HCT116 (cell line): ENCODE data around the gene WDR45B. TPM values are rescaled to one million over a fixed set of nuclear protein-coding genes. Genes with fewer than 3 reads are reported as not detected.

ENCODE experiments used
- ATAC-seq: fragments of 200-7000 bp; cut with Tn5 transposase; 2 replicates; pipeline ENCODE4 v1.9.1; 2020; ENCODE audit warnings: mild to moderate bottlenecking, moderate library complexity
- BruUV-seq: library from RNA; stranded (reverse); fragments of 400-500 nt; replicated peaks from 2 replicates; lab custom pipeline; 2021; lab: Mats Ljungman, UMichigan
- CTCF ChIA-PET: fragments of 300-600 bp; sonication (Branson Sonifier 250); formaldehyde crosslinking; loops from one replicate; lab custom pipeline; 2021; ENCODE audit warnings: antibody characterized with exemption; lab: Charles Lee
- POLR2A ChIA-PET: fragments of 300-600, 350-600 bp; sonication (Branson Sonifier 250); formaldehyde crosslinking; loops from one replicate; lab custom pipeline; 2021; ENCODE audit warnings: antibody characterized with exemption; lab: Charles Lee
- RAD21 ChIA-PET, 2 experiments: fragments of 300-600 bp; sonication (Branson Sonifier 250); formaldehyde crosslinking; loops; one replicate each; lab custom pipeline; 2023; ENCODE audit warnings: low total read pairs in 2 of 2; ENCODE audit not compliant: uncharacterized antibody in 2 of 2, unreplicated experiment in 2 of 2, low non-redundant PET in 1 of 2; lab: Charles Lee
- DNase-seq: peaks from one replicate; pipeline ENCODE4 v3.0.0-alpha.2; 2010; ENCODE audit warnings: low read depth, low spot score
- H2AFZ ChIP-seq: fragments of 200-600 bp; shearing (Covaris generic), sonication (generic); 2 replicates; pipeline ENCODE4 v1.6.1; 2017; ENCODE audit warnings: low read depth, mixed run types, mixed read lengths, antibody characterized with exemption, low read length; ENCODE audit not compliant: poor library complexity, severe bottlenecking
- H3K27ac ChIP-seq: 2 replicates; pipeline ENCODE4 v1.5.1; 2012; ENCODE audit warnings: low read depth, low read length
- H3K27me3 ChIP-seq: fragments of 200-600 bp; sonication (generic); 2 replicates; pipeline ENCODE4 v1.6.1; 2016; ENCODE audit warnings: mixed run types, low read length, mixed read lengths; ENCODE audit not compliant: insufficient read depth
- H3K36me3 ChIP-seq, 2 experiments: fragments of 200-500 bp in 1 of 2; fragments of 200-600 bp in 1 of 2; sonication (Bioruptor generic) in 1 of 2; sonication (generic) in 1 of 2; 2 replicates each; pipeline versions ENCODE4 v1.5.1 to v1.6.1; 2014 to 2016; ENCODE audit warnings: low read length in 2 of 2, inconsistent platforms in 1 of 2, mixed read lengths in 1 of 2, mixed run types in 1 of 2; ENCODE audit not compliant: insufficient read depth in 2 of 2, control insufficient read depth in 1 of 2
- H3K4me1 ChIP-seq, 2 experiments: fragments of 200-600 bp in 1 of 2; sonication (generic) in 1 of 2; 2 replicates each; pipeline versions ENCODE4 v1.5.1 to v1.6.1; 2012 to 2017; ENCODE audit warnings: low read length in 2 of 2, inconsistent platforms in 1 of 2, mild to moderate bottlenecking in 1 of 2, mixed read lengths in 1 of 2, mixed run types in 1 of 2, moderate library complexity in 1 of 2; ENCODE audit not compliant: insufficient read depth in 2 of 2, control insufficient read depth in 1 of 2
- H3K4me2 ChIP-seq: fragments of 200-600 bp; sonication (generic); 2 replicates; pipeline ENCODE4 v1.6.1; 2017; ENCODE audit warnings: mixed run types, low read length, mixed read lengths
- H3K4me3 ChIP-seq, 2 experiments: fragments of 200-600 bp in 1 of 2; sonication (generic) in 1 of 2; replicated peaks in 1 of 2; 2 replicates each; pipeline ENCODE4 v1.5.1; 2011 to 2016; ENCODE audit warnings: low read length in 2 of 2, control low read depth in 1 of 2, low read depth in 1 of 2, mild to moderate bottlenecking in 1 of 2, mixed read lengths in 1 of 2, mixed run types in 1 of 2
- H3K79me2 ChIP-seq: fragments of 200-600 bp; sonication (generic); 2 replicates; pipeline ENCODE4 v1.6.1; 2017; ENCODE audit warnings: mild to moderate bottlenecking, mixed run types, low read length, moderate library complexity, mixed read lengths; ENCODE audit not compliant: insufficient read depth
- H3K9ac ChIP-seq: fragments of 200-600 bp; sonication (generic); 2 replicates; pipeline ENCODE4 v1.6.1; 2016; ENCODE audit warnings: low read length, mixed read lengths
- H3K9me2 ChIP-seq: fragments of 200-600 bp; sonication (generic), shearing (Covaris generic); 2 replicates; pipeline ENCODE4 v1.6.1; 2017; ENCODE audit warnings: mixed run types, mild to moderate bottlenecking, moderate library complexity; ENCODE audit not compliant: insufficient read depth
- H3K9me3 ChIP-seq, 2 experiments: fragments of 200-500 bp in 1 of 2; fragments of 200-600 bp in 1 of 2; sonication (Bioruptor generic) in 1 of 2; sonication (generic) in 1 of 2; 2 replicates each; pipeline ENCODE4 v1.6.1; 2014 to 2017; ENCODE audit warnings: low read length in 2 of 2, mixed read lengths in 2 of 2, inconsistent platforms in 1 of 2, low read depth in 1 of 2, mild to moderate bottlenecking in 1 of 2, mixed run types in 1 of 2, moderate library complexity in 1 of 2; ENCODE audit not compliant: control insufficient read depth in 1 of 2, insufficient read depth in 1 of 2
- H4K20me1 ChIP-seq: fragments of 200-600 bp; sonication (generic), shearing (Covaris generic); 2 replicates; pipeline ENCODE4 v1.6.1; 2017; ENCODE audit warnings: mixed run types, mild to moderate bottlenecking, moderate library complexity; ENCODE audit not compliant: insufficient read depth
- CBX3 ChIP-seq: IDR thresholded peaks from 2 replicates; pipeline ENCODE4 v1.6.1; 2012; ENCODE audit warnings: low read depth
- EGR1 ChIP-seq: IDR thresholded peaks from 2 replicates; pipeline ENCODE4 v1.6.1; 2012; ENCODE audit warnings: low read depth
- EZH2phosphoT487 ChIP-seq: fragments of 200-600 bp; IDR thresholded peaks from 2 replicates; pipeline ENCODE4 v1.6.1; 2018; ENCODE audit warnings: antibody characterized with exemption, borderline replicate concordance
- POLR2AphosphoS5 ChIP-seq: IDR thresholded peaks from 2 replicates; pipeline ENCODE4 v1.6.1; 2011; ENCODE audit warnings: mild to moderate bottlenecking, low read depth, low read length, moderate library complexity
- TCF7L2 ChIP-seq: IDR thresholded peaks from 2 replicates; pipeline ENCODE4 v1.7.0; 2011; ENCODE audit warnings: borderline replicate concordance, inconsistent platforms; ENCODE audit not compliant: insufficient read depth, insufficient read length; ENCODE audit errors: extremely low read depth
- YY1 ChIP-seq: IDR thresholded peaks from 2 replicates; pipeline ENCODE4 v1.6.1; 2011; ENCODE audit warnings: low read length, low read depth, moderate library complexity, mild to moderate bottlenecking; ENCODE audit not compliant: insufficient replicate concordance; ENCODE audit errors: extremely low read depth
- ZFX ChIP-seq: fragments of 450-650 bp; IDR thresholded peaks from 2 replicates; pipeline ENCODE4 v1.6.1; 2017
- intact Hi-C: fragments of 100-400 bp; cut with micrococcal nuclease; formaldehyde crosslinking; loops from 2 replicates; pipeline ENCODE4 v1.10.0; 2022
- total RNA-seq: library from RNA; stranded (reverse); gene quantifications from one replicate; pipeline ENCODE4 v1.2.1, GENCODE V29; 2021; ENCODE audit not compliant: unreplicated experiment
- TF ChIP-seq, protein P1 (sequence below): IDR thresholded peaks from 2 replicates; pipeline ENCODE4 v1.6.1; 2012; ENCODE audit warnings: low read depth
- TF ChIP-seq, protein P2 (sequence below): IDR thresholded peaks from 2 replicates; pipeline ENCODE4 v1.6.1; 2011; ENCODE audit warnings: mild to moderate bottlenecking, low read length, moderate library complexity; ENCODE audit not compliant: insufficient replicate concordance; ENCODE audit errors: extremely low read depth

Gene WDR45B
- total RNA-seq, 1 experiment from 2014 or later, result 117 TPM

DNA sequence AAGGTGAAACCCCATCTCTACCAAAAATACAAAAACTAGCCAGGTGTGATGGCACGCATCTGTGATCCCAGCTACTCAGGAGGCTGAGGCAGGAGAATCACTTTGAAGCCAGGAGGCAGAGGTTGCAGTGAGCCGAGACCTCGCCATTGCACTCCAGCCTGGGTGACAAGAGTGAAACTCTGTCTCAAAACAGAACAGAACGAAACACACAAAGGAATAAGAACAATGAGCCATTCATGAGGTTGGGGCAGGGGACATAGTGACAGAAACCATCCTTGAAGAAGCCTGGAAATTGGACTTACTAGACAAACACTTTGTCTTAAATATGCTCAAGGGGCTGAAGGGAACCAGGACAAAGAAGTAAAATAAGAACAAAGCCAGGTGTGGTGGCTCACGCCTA, 39.4 kb downstream of the WDR45B start (continued):
- TF ChIP-seq, protein P1, sequence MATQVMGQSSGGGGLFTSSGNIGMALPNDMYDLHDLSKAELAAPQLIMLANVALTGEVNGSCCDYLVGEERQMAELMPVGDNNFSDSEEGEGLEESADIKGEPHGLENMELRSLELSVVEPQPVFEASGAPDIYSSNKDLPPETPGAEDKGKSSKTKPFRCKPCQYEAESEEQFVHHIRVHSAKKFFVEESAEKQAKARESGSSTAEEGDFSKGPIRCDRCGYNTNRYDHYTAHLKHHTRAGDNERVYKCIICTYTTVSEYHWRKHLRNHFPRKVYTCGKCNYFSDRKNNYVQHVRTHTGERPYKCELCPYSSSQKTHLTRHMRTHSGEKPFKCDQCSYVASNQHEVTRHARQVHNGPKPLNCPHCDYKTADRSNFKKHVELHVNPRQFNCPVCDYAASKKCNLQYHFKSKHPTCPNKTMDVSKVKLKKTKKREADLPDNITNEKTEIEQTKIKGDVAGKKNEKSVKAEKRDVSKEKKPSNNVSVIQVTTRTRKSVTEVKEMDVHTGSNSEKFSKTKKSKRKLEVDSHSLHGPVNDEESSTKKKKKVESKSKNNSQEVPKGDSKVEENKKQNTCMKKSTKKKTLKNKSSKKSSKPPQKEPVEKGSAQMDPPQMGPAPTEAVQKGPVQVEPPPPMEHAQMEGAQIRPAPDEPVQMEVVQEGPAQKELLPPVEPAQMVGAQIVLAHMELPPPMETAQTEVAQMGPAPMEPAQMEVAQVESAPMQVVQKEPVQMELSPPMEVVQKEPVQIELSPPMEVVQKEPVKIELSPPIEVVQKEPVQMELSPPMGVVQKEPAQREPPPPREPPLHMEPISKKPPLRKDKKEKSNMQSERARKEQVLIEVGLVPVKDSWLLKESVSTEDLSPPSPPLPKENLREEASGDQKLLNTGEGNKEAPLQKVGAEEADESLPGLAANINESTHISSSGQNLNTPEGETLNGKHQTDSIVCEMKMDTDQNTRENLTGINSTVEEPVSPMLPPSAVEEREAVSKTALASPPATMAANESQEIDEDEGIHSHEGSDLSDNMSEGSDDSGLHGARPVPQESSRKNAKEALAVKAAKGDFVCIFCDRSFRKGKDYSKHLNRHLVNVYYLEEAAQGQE, result no peak

DNA sequence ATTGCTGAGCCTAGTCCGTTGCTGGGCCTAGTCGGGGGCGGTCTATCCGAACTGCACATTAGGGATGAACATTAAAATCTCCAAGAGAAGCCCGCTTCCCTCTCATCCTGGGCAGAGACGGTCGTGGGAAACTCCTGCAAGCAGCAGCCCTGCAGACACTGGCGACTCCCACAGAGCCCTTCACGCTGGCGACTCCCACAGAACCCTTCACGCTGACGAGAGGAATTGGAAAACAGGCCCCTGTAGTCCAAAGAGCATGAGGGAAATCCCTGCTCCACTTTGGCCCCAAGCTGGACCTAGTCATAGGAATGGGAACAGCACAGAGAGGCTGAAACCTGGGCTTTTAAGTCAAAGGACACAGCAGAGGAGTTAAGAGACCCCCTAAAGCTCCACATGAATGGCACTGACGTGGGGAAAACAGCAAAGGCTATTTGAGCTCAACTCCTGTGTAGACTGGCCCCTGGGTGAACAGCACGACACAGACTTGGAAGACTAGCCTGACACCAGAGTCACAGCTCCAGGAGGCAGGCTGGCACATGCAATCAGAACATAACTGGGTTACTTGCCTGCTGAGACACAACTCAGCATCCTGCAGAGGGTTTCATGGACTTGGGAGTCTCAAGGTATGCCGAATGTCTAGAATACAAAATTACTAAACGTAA, 42.2 kb downstream of the WDR45B start:
- Histone ChIP-seq H3K9me3 (no peaks in the 10 kb centered on the region), H4K20me1 (no peaks in the 10 kb centered on the region), H3K79me2 (peaks cover 12% of the 10 kb centered on the region; the same call in 1 of the 2 replicates), H3K9ac (no peak overlapping the region), H3K4me2 (no peak overlapping the region), H3K27me3 (no peaks in the 10 kb centered on the region), H3K9me2 (no peaks in the 10 kb centered on the region), H3K4me3 (no peak overlapping the region), H3K4me1 (no peaks in the 10 kb centered on the region), H3K36me3 (peaks cover 48 to 57% of the 10 kb centered on the region in 2 experiments), H2AFZ (no peak overlapping the region), H3K27ac (peak overlapping the region; percentile 1; the same call in 1 of the 2 replicates)
- 0 out of 2 replicates have a peak, but pooled peaks have one; percentile 3 for TF ChIP-seq POLR2AphosphoS5
- TF ChIP-seq, protein P1, result no peak
- TF ChIP-seq CBX3, result no peak
- TF ChIP-seq TCF7L2, result no peak
- no peak for TF ChIP-seq YY1
- TF ChIP-seq, protein P2, sequence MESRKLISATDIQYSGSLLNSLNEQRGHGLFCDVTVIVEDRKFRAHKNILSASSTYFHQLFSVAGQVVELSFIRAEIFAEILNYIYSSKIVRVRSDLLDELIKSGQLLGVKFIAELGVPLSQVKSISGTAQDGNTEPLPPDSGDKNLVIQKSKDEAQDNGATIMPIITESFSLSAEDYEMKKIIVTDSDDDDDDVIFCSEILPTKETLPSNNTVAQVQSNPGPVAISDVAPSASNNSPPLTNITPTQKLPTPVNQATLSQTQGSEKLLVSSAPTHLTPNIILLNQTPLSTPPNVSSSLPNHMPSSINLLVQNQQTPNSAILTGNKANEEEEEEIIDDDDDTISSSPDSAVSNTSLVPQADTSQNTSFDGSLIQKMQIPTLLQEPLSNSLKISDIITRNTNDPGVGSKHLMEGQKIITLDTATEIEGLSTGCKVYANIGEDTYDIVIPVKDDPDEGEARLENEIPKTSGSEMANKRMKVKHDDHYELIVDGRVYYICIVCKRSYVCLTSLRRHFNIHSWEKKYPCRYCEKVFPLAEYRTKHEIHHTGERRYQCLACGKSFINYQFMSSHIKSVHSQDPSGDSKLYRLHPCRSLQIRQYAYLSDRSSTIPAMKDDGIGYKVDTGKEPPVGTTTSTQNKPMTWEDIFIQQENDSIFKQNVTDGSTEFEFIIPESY, result no peak
- no peak for TF ChIP-seq ZFX
- no peak for TF ChIP-seq EZH2phosphoT487
- no peak for TF ChIP-seq EGR1
- no TSS peak for BruUV-seq
- intact Hi-C loops, result no loop called here
- RAD21 ChIA-PET, result no interaction called here
- CTCF ChIA-PET, result no interaction called here
- ATAC-seq, result peak; percentile 13; the same call in 1 of the 2 replicates
- POLR2A ChIA-PET, result no interaction called here
- DNase-seq, result no peak
